H1 (cell line): ENCODE measurements around the gene NR5A1. TPM values are rescaled to one million over a fixed set of nuclear protein-coding genes. Genes with fewer than 3 reads are reported as not detected.

ENCODE experiments used
- CTCF ChIA-PET: fragments of 300-600 bp; sonication (Branson Sonifier 250); formaldehyde crosslinking; loops from one replicate; lab custom pipeline; 2021; ENCODE audit not compliant: partially characterized antibody; lab: Charles Lee
- POLR2A ChIA-PET: fragments of 300-600 bp; sonication (Branson Sonifier 250); formaldehyde crosslinking; loops from one replicate; lab custom pipeline; 2021; ENCODE audit warnings: inconsistent platforms; ENCODE audit not compliant: partially characterized antibody; lab: Charles Lee
- DNase-seq, 2 experiments: peaks; one replicate each; pipeline versions ENCODE4 v3.0.0 to v3.0.0-alpha.2; 2010 to 2022; ENCODE audit warnings: low spot score in 2 of 2, low read depth in 1 of 2, mixed read lengths in 1 of 2
- FAIRE-seq: peaks from 2 replicates; lab custom pipeline; 2011; peaks lifted over from hg19 to GRCh38; lab: Jason Lieb, UNC
- H2AFZ ChIP-seq: 2 replicates; pipeline ENCODE4 v1.8.1; 2012; ENCODE audit warnings: low read length, inconsistent platforms
- H2AK5ac ChIP-seq: 2 replicates; pipeline ENCODE4 v1.6.1; 2013; ENCODE audit warnings: low read depth, low read length
- H2BK120ac ChIP-seq: replicated peaks from 2 replicates; pipeline ENCODE3; 2013; ENCODE audit warnings: low read depth, low read length, inconsistent platforms
- H2BK12ac ChIP-seq: 2 replicates; pipeline ENCODE4 v1.6.1; 2013; ENCODE audit warnings: low read depth, low read length
- H2BK15ac ChIP-seq: 2 replicates; pipeline ENCODE4 v1.6.1; 2013; ENCODE audit warnings: low read length
- H2BK20ac ChIP-seq: 2 replicates; pipeline ENCODE4 v1.6.1; 2013; ENCODE audit warnings: low read length
- H2BK5ac ChIP-seq: 2 replicates; pipeline ENCODE4 v1.6.1; 2013; ENCODE audit warnings: low read depth, low read length
- H3K14ac ChIP-seq: 2 replicates; pipeline ENCODE4 v1.6.1; 2013; ENCODE audit warnings: inconsistent platforms; ENCODE audit not compliant: insufficient read length
- H3K18ac ChIP-seq: 2 replicates; pipeline ENCODE4 v1.6.1; 2013; ENCODE audit warnings: low read length; ENCODE audit errors: extremely low read depth
- H3K23ac ChIP-seq: 2 replicates; pipeline ENCODE4 v1.6.1; 2013; ENCODE audit warnings: inconsistent platforms; ENCODE audit not compliant: insufficient read length
- H3K23me2 ChIP-seq: 2 replicates; pipeline ENCODE4 v1.6.1; 2013; ENCODE audit warnings: low read depth, low read length
- H3K27ac ChIP-seq: 2 replicates; pipeline ENCODE4 v1.6.1; 2011; ENCODE audit warnings: low read depth, low read length, inconsistent platforms
- H3K27me3 ChIP-seq, 4 experiments: replicated peaks in 1 of 4; 1 replicate in 1 of 4; 2 replicates in 3 of 4; pipeline versions ENCODE4 v1.6.1 to v1.8.1; 2011 to 2013; ENCODE audit warnings: low read length in 3 of 4, mild to moderate bottlenecking in 3 of 4, inconsistent platforms in 2 of 4, mixed read lengths in 2 of 4, moderate library complexity in 1 of 4; ENCODE audit not compliant: control insufficient read depth in 3 of 4, insufficient read depth in 3 of 4; ENCODE audit errors: extremely low read depth in 1 of 4
- H3K36me3 ChIP-seq, 4 experiments: 2 replicates each; pipeline versions ENCODE4 v1.6.1 to v1.8.1; 2011 to 2013; ENCODE audit warnings: mild to moderate bottlenecking in 4 of 4, low read length in 3 of 4, moderate library complexity in 2 of 4, control low read depth in 1 of 4, inconsistent platforms in 1 of 4; ENCODE audit not compliant: insufficient read depth in 4 of 4, control insufficient read depth in 2 of 4
- H3K4ac ChIP-seq: replicated peaks from 2 replicates; pipeline ENCODE3; 2013; ENCODE audit warnings: low read length, low read depth, mixed read lengths, inconsistent platforms; ENCODE audit not compliant: insufficient read length
- H3K4me1 ChIP-seq, 4 experiments: replicated peaks in 1 of 4; 1 replicate in 1 of 4; 2 replicates in 3 of 4; pipeline versions ENCODE4 v1.6.1 to v1.8.1; 2011 to 2013; ENCODE audit warnings: low read length in 3 of 4, inconsistent platforms in 2 of 4, mixed read lengths in 1 of 4; ENCODE audit not compliant: insufficient read depth in 4 of 4, control insufficient read depth in 3 of 4
- H3K4me2 ChIP-seq, 2 experiments: 2 replicates each; pipeline versions ENCODE4 v1.6.1 to v1.8.1; 2011 to 2013; ENCODE audit warnings: low read depth in 2 of 2, low read length in 2 of 2, control low read depth in 1 of 2, inconsistent platforms in 1 of 2, mild to moderate bottlenecking in 1 of 2; ENCODE audit not compliant: insufficient read depth in 1 of 2
- H3K4me3 ChIP-seq, 4 experiments: fragments of 200-600, 300-600 bp in 1 of 4; sonication (generic), shearing (Covaris generic), sonication (Bioruptor Twin) in 1 of 4; 2 replicates each; pipeline versions ENCODE4 v1.5.1 to v1.8.1; 2011 to 2016; ENCODE audit warnings: low read length in 4 of 4, low read depth in 3 of 4, control low read depth in 2 of 4, inconsistent platforms in 2 of 4, mild to moderate bottlenecking in 2 of 4, mixed read lengths in 1 of 4, moderate library complexity in 1 of 4; ENCODE audit not compliant: insufficient read depth in 2 of 4; ENCODE audit errors: extremely low read depth in 1 of 4
- H3K56ac ChIP-seq: replicated peaks from 2 replicates; pipeline ENCODE3; 2013; ENCODE audit warnings: low read depth, mild to moderate bottlenecking, mixed read lengths, low read length, inconsistent platforms; ENCODE audit not compliant: insufficient read length
- H3K79me1 ChIP-seq: 2 replicates; pipeline ENCODE4 v1.6.1; 2013; ENCODE audit warnings: low read depth, low read length, control low read depth
- H3K79me2 ChIP-seq, 2 experiments: 2 replicates each; pipeline versions ENCODE4 v1.6.1 to v1.8.1; 2012 to 2013; ENCODE audit warnings: low read length in 2 of 2, mild to moderate bottlenecking in 2 of 2, inconsistent platforms in 1 of 2; ENCODE audit not compliant: insufficient read depth in 2 of 2, control insufficient read depth in 1 of 2
- H3K9ac ChIP-seq, 4 experiments: replicated peaks in 1 of 4; 1 replicate in 1 of 4; 2 replicates in 3 of 4; pipeline versions ENCODE4 v1.6.1 to v1.8.1; 2011 to 2013; ENCODE audit warnings: low read depth in 3 of 4, low read length in 3 of 4, control low read depth in 2 of 4, mild to moderate bottlenecking in 2 of 4, moderate library complexity in 2 of 4, inconsistent platforms in 1 of 4; ENCODE audit errors: extremely low read depth in 1 of 4
- H3K9me3 ChIP-seq, 2 experiments: 2 replicates each; pipeline versions ENCODE4 v1.6.1 to v1.8.1; 2012 to 2013; ENCODE audit warnings: mild to moderate bottlenecking in 2 of 2, moderate library complexity in 2 of 2, control low read depth in 1 of 2, inconsistent platforms in 1 of 2, low read depth in 1 of 2, low read length in 1 of 2, mixed read lengths in 1 of 2; ENCODE audit not compliant: insufficient read depth in 2 of 2
- H4K20me1 ChIP-seq, 2 experiments: replicated peaks in 1 of 2; 2 replicates each; pipeline versions ENCODE3 to v1.8.1; 2011 to 2013; ENCODE audit warnings: inconsistent platforms in 2 of 2, low read length in 2 of 2, mild to moderate bottlenecking in 1 of 2; ENCODE audit not compliant: insufficient read depth in 2 of 2, control insufficient read depth in 1 of 2
- H4K5ac ChIP-seq: 2 replicates; pipeline ENCODE4 v1.6.1; 2013; ENCODE audit warnings: low read length, low read depth, mixed read lengths, inconsistent platforms; ENCODE audit not compliant: insufficient read length
- H4K8ac ChIP-seq: 2 replicates; pipeline ENCODE4 v1.8.0; 2013; ENCODE audit warnings: mild to moderate bottlenecking, moderate library complexity, low read length, inconsistent platforms; ENCODE audit not compliant: insufficient read depth; ENCODE audit errors: extremely low read depth
- H4K91ac ChIP-seq: replicated peaks from 2 replicates; pipeline ENCODE3; 2013; ENCODE audit warnings: low read length, mixed read lengths, inconsistent platforms; ENCODE audit not compliant: insufficient read length
- BRCA1 ChIP-seq: IDR thresholded peaks from 2 replicates; pipeline ENCODE4 v1.6.1; 2012; ENCODE audit warnings: low read depth, low read length, improper control_type of control experiment
- CHD1 ChIP-seq: IDR thresholded peaks from 2 replicates; pipeline ENCODE4 v1.6.1; 2012; ENCODE audit warnings: low read depth, low read length, improper control_type of control experiment
- CREB1 ChIP-seq: IDR thresholded peaks from 2 replicates; pipeline ENCODE4 v1.6.1; 2012; ENCODE audit warnings: inconsistent platforms
- EP300 ChIP-seq, 2 experiments: IDR thresholded peaks; 1 replicate in 1 of 2; 2 replicates in 1 of 2; pipeline ENCODE4 v1.6.1; 2011 to 2012; ENCODE audit warnings: low read depth in 2 of 2, low read length in 2 of 2, mild to moderate bottlenecking in 2 of 2, borderline replicate concordance in 1 of 2, inconsistent platforms in 1 of 2, moderate library complexity in 1 of 2
- KDM1A ChIP-seq: fragments of 200-600, 300-600 bp; sonication (generic); IDR thresholded peaks from 2 replicates; pipeline ENCODE4 v1.7.1; 2016; ENCODE audit warnings: mild to moderate bottlenecking, low read length, borderline replicate concordance
- KDM4A ChIP-seq: IDR thresholded peaks from one replicate; pipeline ENCODE4 v1.7.1; 2012; ENCODE audit warnings: low read depth, mild to moderate bottlenecking, moderate library complexity, low read length, inconsistent platforms; ENCODE audit not compliant: severe bottlenecking
- MAX ChIP-seq: IDR thresholded peaks from 2 replicates; pipeline ENCODE4 v1.6.1; 2012; ENCODE audit warnings: inconsistent platforms
- NRF1 ChIP-seq: IDR thresholded peaks from 2 replicates; pipeline ENCODE4 v1.6.1; 2011; ENCODE audit warnings: mild to moderate bottlenecking, low read depth, low read length, improper control_type of control experiment
- POLR2A ChIP-seq, 2 experiments: IDR thresholded peaks; 1 replicate in 1 of 2; 2 replicates in 1 of 2; pipeline ENCODE4 v1.6.1; 2011; ENCODE audit warnings: low read depth in 2 of 2, low read length in 2 of 2, mild to moderate bottlenecking in 2 of 2; ENCODE audit errors: control extremely low read depth in 1 of 2
- POLR2AphosphoS5 ChIP-seq: IDR thresholded peaks from 2 replicates; pipeline ENCODE4 v1.6.1; 2011; ENCODE audit warnings: low read depth, low read length
- RAD21 ChIP-seq, 2 experiments: IDR thresholded peaks in 1 of 2; conservative IDR thresholded peaks in 1 of 2; 2 replicates each; pipeline ENCODE4 v1.6.1; 2011; ENCODE audit warnings: low read depth in 2 of 2, low read length in 2 of 2, improper control_type of control experiment in 1 of 2, inconsistent platforms in 1 of 2, mild to moderate bottlenecking in 1 of 2, moderate library complexity in 1 of 2
- TCF12 ChIP-seq: IDR thresholded peaks from 2 replicates; pipeline ENCODE4 v1.6.1; 2011; ENCODE audit warnings: low read depth, mild to moderate bottlenecking, low read length
- TEAD4 ChIP-seq: IDR thresholded peaks from 2 replicates; pipeline ENCODE4 v1.6.1; 2012; ENCODE audit warnings: low read depth, low read length, inconsistent platforms, mixed read lengths
- ZNF274 ChIP-seq: IDR thresholded peaks from 2 replicates; pipeline ENCODE4 v1.7.0; 2012; ENCODE audit warnings: low read length, borderline replicate concordance; ENCODE audit errors: extremely low read depth
- WGBS, 2 experiments: shearing (Covaris generic) in 1 of 2; methylation state at CpG; one replicate each; pipeline versions ENCODE4 v1.1.6 to v1.1.7; 2013 to 2015; ENCODE audit warnings: low lambda C conversion rate in 2 of 2, mixed read lengths in 2 of 2, inconsistent platforms in 1 of 2, low coverage in 1 of 2, missing lambda C conversion rate in 1 of 2; ENCODE audit not compliant: insufficient replicate concordance in 2 of 2, insufficient coverage in 1 of 2, insufficient read length in 1 of 2; ENCODE audit errors: extremely low coverage in 1 of 2, missing lambda C conversion rate in 1 of 2; 5-methylcytosine and 5-hydroxymethylcytosine counted together
- polyA plus RNA-seq, 7 experiments: library from polyadenylated mRNA; depleted of rRNA in 3 of 7; stranded (reverse) in 5 of 7; unstranded in 2 of 7; fragments of >200 nt in 5 of 7; fragments of 200-250 nt in 2 of 7; gene quantifications; 1 replicate in 5 of 7; 2 replicates in 1 of 7; 4 replicates in 1 of 7; pipeline versions ENCODE4 v1.2.1 to v1.2.3, GENCODE V29; 2011 to 2013; ENCODE audit warnings: missing spikeins in 2 of 7, mixed read lengths in 2 of 7
- total RNA-seq: library from RNA; stranded (reverse); fragmentation: NEBNext Ultra II Directional; extraction: Animal tissue kit (Norgen Biotek cat#: 25700); gene quantifications from 2 replicates; pipeline ENCODE4 v1.2.1, GENCODE V29; 2021

The NR5A1 gene
- total and polyA plus RNA-seq, 2 of the 8 experiments (the other 6 are each of a cell fraction or from before 2014, with no cell fraction given), result 0.29 to 0.58 TPM

- H3K14ac ChIP-seq, result no peak overlapping the region
- no peak overlapping the region for H3K27ac ChIP-seq
- H3K23ac ChIP-seq, result no peak overlapping the region
- no peak overlapping the region for H4K91ac ChIP-seq
- no peaks in the 10 kb centered on the region for H3K9me3 ChIP-seq
- H3K18ac ChIP-seq, result no peak overlapping the region
- peaks cover 0 to 7% of the 10 kb centered on the region in 2 experiments for H4K20me1 ChIP-seq
- H3K27me3 ChIP-seq, result peaks cover 0 to 15% (median 7%) of the 10 kb centered on the region in 4 experiments; a peak in 6 of 7 replicates
- no peak overlapping the region for H2AK5ac ChIP-seq
- H3K79me2 ChIP-seq, result no peaks in the 10 kb centered on the region
- no peak overlapping the region for H2BK20ac ChIP-seq
- no peak overlapping the region for H2AFZ ChIP-seq
- H3K4me2 ChIP-seq, result no peak overlapping the region
- H3K79me1 ChIP-seq, result no peaks in the 10 kb centered on the region
- H3K4me3 ChIP-seq, result no peak overlapping the region
- no peak overlapping the region for H2BK5ac ChIP-seq
- no peak overlapping the region for H3K4ac ChIP-seq
- no peak overlapping the region for H2BK120ac ChIP-seq
- ChIA-PET POLR2A (interaction anchor here (1.0 to 3.1 kb wide), 3 partner anchors 12 to 18 kb away, joined by 3 to 11 read pairs (median 4); no protein-coding TSS in a partner anchor), CTCF (interaction anchor here (0.9 to 2.6 kb wide), 3 partner anchors 11 to 37 kb away, joined by 3 to 9 read pairs (median 7); no protein-coding TSS in a partner anchor)
- peak overlapping the region; percentile 27; the same call in 1 of the 2 replicates for H2BK12ac ChIP-seq
- H4K5ac ChIP-seq, result no peak overlapping the region
- H3K56ac ChIP-seq, result no peak overlapping the region
- H2BK15ac ChIP-seq, result no peak overlapping the region
- peaks cover 4% of the 10 kb centered on the region; the same call in 1 of the 2 replicates for H3K23me2 ChIP-seq
- 97% methylated on average over 7 of the region's 15 CpGs; no CpG with 5 or more reads in 1 of the 2 experiments for whole genome bisulfite sequencing, 2 experiments
- H3K9ac ChIP-seq, result no peak overlapping the region
- FAIRE-seq (no peak), DNase-seq (no peak)
- H3K36me3 ChIP-seq, result no peaks in the 10 kb centered on the region
- 0 out of 2 replicates have a peak overlapping the region, but pooled peaks have one; percentile 12 for H4K8ac ChIP-seq
- H3K4me1 ChIP-seq, result peaks cover 3 to 32% (median 12%) of the 10 kb centered on the region in 4 experiments; a peak in 6 of 7 replicates
- TF ChIP-seq NRF1 (no peak), KDM1A (no peak), POLR2AphosphoS5 (no peak), TEAD4 (no peak), MAX (no peak), TCF12 (no peak), CHD1 (no peak), EP300 (IDR thresholded peaks at IDR 0.05; ENCODE audit: borderline replicate concordance in 1 of 2, low read depth in 2 of 2, low read length in 2 of 2) (no peak), POLR2A (IDR thresholded peaks at IDR 0.05; ENCODE audit: control extremely low read depth in 1 of 2, low read depth in 2 of 2, low read length in 2 of 2) (no peak), BRCA1 (no peak), RAD21 (IDR thresholded peaks at IDR 0.05 in 1 of 2, conservative IDR thresholded peaks at IDR 0.05 in 1 of 2; ENCODE audit: low read depth in 2 of 2, low read length in 2 of 2) (no peak), CREB1 (no peak), KDM4A (no peak), ZNF274 (no peak)
Measured at GRCh38 chr9:124485936-124486335, 21.3 kb downstream of the NR5A1 start.
